NCI-H2196 treated with DMSO at 0.1 percent for 48 hours (cell line): ENCODE data around the gene CASTOR1.

Experiments used
- DNase-seq: peaks from one replicate; lab custom pipeline; 2025; ENCODE audit not compliant: unreplicated experiment; lab: John Stamatoyannopoulos, UW

Gene CASTOR1

DNA sequence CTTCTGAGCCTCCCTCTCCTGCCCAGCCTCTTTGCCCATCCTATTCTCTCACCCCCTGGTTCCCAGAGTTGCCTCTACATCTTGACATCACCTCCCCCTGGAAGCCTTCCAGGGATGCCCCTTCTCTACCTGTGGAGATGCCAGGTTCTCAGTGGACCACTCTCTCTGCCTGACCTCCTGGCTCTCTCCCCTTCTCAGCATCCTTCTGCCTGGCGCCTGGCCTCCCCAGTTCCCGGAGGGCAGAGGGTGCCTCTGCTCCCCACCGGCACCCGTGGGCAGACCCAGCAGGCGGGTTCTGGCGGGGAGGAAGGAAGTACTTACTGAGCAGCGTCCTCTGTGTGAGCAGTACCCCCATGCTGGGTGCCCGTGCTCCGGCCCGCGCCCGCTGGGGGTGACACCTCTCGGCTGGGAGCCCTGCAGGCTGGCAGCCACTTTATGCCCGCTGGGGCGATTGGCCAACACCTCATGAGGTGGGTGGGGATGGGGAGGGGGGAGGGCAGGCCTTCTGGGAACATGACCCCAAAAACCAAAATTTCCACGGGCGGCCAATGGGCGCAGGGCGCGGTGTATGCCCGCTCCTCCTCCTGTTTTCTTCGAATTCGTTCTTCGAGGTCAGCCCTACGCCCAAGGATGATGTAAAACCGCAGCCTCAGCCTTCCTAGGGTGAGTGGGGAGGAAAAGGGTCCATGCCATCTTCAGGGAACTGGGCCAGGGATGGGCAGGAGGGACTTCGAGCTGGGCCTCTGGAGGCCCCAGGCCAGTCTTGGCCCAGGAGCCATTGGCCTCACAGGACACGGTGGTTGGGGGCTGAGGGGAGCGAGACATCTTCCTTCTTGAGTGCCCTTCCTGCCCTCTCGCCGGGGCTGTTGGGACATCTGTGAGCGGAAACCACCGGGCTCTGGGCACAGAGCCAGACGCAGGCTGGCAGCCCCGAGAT lies 22.6 kb downstream of the CASTOR1 start, which contains the start of gene OSM:
TSS of gene OSM (minus strand) at position 407 of the 937 bp plus-strand sequence. CDS start at position 355, 52 bp downstream.
- DNase-seq = no peak

DNA sequence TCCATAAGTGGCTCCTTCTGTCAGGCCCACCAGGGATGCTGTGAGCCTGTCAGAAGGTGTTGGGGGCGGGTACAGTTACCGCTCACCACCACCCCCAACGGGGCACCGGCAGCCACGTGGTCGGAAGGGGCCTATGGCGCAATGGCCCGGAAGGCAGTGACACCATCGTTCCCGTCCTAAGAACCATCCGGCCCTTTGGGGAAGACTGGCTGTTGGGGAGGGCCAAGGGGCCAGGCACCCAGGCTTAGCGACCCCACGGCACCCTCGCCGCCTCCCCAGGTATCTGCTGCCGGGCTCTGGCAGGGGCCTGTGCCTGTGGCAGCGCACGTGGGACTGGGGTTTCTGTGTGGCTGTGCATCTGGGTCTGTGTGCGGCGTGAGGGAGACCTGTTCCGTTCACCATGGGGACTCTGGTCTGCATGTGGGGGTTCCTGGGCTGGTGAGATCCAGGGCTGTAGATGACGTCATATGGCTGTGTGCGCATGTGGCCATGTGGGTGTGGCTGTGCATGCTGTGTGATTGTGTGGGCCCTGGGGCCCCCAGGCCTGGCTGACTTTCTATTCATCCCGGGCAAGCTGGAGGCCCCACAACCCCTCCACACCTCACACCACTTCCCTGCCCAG lies 23.4 kb downstream of the CASTOR1 start:
- DNase-seq = no peak

DNA sequence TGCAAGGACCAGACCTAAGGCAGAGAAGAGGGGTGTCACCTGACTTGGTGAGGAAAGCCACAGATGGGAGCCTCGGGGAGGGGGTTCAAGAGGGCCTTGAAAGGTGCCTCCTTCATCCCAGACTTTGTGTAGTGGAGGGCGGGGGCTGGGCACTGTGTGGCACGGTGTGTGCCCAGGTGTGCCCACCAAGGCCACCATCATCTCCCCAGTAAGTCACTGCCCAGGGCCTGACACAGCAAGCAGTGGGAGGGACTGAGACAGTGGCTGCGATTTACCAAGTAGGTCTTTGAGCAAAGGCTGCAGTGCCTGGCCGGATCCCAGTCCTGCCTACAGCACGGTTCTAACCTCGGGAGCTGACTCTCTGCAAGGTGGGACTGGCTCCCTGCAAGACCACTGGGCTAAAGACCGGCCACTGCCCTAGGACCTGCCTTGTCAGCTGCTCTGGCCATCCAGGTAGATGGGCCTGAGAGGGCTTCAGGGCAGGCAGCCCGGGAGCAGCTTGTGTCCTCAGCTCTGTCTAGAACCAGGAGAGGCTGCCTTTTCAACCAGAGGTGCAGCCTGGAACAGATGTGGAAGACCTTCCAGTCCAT lies 24.1 kb downstream of the CASTOR1 start:
- no peak for DNase-seq

DNA sequence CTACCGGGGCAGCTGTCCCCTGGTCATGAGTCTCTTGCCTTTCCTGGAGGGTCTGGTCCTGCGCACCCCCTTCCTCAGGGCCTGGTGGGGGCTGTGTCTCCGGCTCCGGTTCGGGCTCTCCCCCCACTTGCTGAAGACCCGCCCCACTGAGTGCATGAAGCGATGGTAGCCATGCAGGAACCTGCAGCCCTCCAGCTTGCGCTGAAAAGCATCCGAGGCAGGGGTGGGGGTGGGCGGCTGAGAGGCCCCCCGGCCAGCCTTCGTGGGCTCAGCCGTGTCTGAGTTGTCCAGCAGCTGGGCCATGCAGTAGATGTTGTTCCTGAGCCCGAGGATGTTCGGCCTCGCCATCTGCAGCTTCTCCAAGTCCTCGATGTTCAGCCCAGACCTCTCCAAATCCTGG lies 25.4 kb downstream of the CASTOR1 start:
- DNase-seq = no peak

DNA sequence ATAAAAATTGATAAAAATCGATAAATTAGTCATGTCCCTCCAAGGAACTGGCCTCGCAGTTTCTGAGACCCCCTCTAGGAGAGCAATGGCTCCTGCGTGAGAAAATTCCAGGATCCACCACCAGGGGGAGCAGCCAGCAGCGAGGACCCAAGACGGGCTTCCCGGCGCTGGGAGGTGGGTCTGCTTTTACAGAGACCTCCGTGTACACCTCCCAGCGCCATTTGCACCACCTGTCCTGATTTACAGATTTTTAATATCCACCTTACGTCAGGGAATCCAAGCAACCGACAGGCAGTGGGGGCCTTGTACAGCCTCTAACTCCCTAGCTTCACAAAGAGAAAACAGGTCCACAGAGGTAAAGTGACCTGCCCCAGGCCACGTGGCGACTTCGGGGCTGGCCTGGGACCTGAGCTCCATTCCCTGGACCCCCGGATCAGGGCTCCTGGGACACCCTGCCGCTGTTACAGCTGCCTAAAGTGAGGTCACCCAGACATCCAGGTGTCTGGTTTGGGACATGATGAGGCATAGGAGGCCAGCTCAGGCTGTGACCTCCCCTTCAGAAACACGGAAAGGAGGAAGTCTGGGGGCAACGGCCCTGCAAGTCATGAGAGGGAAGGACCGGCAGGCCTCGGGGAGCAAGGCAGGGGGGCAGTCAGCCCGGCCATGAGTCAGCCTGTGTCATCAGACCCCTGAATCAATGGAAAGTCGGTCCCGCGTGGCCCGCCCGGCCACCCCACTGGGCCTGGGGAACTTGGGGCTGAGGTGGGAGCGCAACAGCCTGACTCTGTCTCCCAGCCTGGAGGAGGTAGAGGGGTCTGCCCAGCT lies 26.2 kb downstream of the CASTOR1 start:
- DNase-seq = no peak

DNA sequence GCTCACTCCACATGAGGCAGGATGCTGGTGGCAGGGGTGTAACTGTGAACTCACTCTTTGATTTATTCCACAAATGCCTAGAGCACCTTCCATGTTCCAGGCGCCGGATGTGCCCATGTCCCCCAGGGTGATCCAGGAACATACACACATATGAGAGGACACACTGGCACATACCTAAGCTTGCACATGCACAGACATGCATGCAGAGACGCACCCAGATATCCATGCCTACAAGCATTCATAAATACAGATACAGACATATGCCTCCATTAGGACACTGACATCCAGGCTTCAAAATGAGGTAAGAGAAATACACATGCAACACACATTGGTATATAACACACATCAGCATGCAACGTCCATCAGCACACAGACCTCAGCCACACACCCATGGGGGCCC lies 27.2 kb downstream of the CASTOR1 start:
- no peak for DNase-seq

DNA sequence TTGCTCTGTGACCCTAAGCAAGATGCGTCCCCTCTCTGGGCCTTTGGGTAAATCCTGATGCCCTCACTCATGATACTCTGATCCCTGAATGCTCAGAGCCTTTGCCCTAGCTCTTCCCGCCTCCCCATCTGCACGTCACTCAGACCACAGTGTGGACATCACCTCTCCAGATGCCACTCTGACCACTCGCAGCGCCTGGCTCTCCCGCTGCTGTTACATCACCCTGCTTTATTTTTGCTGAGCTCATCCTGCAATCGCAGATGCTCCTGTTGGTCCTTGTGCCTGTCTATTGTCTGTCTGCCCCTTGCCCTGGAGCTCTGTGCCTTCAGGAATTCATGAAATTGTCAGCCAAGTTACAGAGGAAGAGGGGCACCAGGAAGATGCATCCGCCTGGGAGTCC lies 28.2 kb downstream of the CASTOR1 start:
- no peak for DNase-seq

DNA sequence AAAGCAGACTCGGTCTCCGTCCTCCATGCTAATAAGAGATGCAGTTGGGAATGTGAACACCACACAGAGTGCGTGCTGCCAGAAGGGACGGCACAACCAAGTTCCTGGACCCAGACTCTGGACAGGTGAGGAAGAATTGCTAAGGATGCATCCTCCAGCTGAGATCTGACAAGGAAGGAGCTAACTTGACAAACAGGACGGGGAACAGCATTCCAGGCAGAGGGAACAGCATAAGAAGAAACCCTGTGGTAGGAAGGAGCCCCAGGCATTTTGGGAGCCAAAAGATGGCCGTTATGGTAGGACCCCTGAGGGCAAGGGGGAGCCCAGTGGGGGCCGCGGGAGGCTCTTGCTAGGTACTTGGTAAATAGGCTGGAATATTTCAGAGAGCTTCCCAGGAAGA lies 28.6 kb downstream of the CASTOR1 start:
- DNase-seq = no peak

DNA sequence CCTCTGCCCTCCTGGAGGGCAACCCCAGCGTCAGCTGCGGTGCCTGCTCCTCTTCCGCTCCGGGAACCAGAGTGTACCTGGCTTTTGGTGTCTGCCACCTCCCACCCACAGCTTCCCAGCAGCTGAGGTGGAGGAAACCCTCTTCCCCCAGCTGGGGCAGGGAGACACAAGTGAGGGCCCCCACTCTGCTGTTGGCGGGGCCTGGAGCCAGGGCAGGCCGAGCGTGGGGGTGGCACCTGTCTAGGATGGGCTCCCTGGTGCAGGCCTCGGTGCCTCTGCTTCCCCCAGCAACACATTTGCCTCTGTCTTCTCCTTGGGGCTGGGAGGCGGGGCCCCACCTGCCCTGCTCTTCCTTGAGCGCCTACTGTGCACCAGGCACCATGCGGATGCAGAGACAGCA lies 29.0 kb downstream of the CASTOR1 start:
- DNase-seq = no peak

DNA sequence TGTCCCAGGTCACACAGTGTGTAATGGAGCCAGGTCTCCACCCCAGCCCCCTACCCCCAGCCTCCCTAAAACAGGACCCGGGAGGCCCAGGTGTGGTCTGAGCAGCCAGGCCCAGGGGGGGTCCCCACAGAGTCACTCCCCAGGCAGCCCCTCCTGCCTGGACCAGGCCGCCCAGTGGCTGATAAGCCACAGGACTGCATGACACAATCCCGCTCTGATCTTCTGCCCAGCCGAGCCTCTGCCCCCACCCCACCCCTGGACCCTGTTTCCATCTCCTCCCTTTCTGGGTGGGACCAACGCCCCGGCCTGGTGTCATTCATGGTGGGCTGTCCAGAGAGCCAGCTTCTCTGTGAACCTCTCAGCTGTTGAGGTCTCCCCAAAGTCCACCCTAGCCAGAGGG lies 35.0 kb downstream of the CASTOR1 start:
- no peak for DNase-seq

DNA sequence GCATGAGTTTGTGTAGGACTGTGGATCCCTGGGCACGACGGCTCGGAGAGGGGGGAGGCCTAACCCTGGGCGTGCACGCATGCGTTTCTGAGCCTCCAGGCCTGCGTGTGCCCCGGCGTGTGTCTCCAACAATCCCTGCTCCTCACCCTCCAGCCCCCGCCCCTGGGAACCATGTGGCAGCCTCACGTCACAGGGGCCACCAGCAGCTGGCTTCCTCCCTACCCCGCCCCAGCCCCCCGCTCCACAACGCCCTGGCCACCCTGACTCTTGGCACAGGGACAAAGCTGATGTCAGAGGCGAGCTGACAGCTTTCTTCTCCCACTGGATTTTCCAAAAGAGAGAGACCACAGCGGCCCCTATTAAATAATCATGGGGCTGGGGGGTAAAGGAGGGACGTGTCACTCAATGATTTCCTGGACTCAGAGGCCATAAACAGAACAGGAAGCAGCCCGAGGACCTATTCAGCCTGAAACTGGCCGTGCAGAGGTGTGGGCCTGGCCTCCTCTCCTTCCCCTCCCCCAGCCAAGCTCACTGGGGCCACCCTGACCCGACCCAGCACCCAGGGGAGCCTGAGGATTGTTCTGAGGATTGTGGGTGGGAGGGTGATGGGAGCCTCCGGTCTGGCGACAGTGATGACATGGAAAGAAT lies 36.0 kb downstream of the CASTOR1 start:
- DNase-seq = peak; percentile 51

DNA sequence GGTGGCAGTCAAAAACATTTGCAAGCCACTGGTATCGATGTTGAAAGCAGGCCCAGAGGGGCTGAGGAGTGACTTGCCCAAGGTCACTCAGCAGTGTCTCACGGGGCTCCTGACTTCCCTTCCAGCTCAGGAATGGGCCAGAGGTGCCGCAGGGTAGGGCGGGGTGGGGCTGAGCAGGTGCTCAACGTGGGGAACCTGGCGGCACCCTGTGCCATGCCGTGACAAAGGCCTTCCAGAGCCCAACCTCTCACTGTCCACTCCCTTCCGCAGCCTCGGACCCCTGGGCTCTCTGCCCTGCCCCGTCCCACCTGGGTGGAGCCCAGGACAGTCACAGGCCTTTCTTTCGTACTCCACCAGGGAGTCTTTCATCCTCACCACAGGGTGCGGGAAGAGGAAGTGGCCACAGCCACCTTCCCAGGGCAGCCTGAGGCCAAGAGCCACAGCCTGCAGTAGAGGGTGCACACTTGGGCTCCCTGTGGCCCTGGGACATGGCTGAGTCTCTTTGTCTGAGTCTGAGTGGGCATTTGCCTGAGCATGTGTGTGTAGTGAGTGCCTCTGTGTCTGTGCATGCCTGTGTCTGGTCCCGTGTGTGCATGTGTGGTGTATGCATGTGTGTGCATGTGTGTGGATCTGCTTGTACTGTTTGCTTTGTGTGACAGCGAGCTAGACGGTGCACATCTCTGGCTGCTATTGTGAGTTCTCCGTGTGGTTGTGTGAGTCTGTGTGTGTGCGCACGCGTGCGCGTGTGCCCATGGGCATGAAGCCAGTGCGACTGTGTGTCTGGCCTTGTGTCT lies 36.7 kb downstream of the CASTOR1 start:
- DNase-seq = no peak

DNA sequence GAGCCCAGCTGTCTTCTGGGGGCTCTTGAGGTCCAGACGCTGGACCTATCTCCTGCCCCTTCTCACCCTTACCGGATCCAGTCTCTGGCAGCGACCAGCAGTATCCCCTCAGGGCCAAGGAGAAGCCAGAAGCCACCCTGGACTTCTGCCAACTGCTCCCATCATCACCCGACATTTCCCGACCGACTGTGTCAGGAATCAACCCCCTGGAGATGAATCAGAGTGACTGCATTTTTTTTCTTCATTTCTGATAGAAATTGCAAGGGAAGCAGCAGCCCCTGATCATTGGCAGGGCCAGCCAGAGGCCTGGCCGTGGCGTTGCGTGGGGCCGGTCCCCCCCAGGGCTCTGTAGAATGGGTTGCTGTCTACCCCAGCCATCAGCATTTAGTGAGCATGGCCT lies 37.6 kb downstream of the CASTOR1 start:
- no peak for DNase-seq

DNA sequence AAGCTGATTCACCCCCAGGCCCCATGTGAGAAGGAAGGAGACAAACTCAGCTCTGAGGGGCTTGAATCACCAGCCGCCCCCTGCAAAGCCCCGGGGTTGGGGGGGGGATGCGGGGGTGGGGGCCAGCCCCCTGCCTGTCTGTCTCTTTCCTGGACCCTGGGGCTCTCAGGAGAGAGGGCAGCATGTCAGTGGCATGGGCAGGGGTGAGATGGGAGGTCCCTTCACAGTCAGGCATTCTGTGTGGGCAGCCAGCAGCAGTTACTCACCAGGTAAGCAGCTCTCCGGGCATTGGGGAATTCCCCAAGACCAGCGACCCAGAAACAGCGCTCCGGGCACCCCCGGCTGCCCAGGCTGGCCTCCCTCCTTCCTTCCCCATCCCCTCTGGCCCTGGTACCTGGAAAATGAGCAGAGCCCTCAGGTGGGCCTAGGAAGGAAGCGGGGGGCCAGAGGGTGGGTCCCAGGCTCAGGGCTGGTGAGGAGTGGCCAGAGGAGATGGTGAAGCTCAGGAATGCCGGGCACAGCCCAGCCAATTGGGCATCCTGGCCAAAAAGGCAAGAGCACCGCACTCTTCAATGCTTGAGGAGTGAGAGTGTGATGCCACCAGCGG lies 38.5 kb downstream of the CASTOR1 start:
- DNase-seq = no peak

DNA sequence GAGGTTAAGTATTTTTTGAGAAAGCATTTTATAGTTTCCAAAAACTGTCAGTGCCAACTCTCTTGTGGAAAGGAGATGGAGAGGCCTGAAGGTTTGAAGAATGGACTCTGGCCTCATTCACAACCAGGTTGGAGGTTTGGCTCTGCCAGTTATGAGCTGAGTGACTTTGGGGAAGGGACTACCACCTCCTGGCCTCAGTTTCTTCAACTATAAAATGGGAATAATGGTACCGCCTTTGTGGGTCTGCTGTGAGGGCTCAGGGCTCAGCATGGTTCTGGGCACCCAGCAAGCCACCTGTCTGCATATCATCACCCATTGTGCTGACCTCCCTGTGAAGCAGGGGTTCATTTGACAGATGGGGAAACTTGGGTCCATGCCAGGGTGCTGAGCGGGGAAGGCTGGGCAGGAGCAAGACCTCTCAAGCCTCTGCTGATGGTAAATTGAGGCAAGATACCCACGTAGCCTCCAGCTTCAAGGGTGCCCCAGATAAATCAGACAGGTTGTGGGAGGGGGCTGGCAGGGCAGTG lies 39.2 kb downstream of the CASTOR1 start:
- no peak for DNase-seq

DNA sequence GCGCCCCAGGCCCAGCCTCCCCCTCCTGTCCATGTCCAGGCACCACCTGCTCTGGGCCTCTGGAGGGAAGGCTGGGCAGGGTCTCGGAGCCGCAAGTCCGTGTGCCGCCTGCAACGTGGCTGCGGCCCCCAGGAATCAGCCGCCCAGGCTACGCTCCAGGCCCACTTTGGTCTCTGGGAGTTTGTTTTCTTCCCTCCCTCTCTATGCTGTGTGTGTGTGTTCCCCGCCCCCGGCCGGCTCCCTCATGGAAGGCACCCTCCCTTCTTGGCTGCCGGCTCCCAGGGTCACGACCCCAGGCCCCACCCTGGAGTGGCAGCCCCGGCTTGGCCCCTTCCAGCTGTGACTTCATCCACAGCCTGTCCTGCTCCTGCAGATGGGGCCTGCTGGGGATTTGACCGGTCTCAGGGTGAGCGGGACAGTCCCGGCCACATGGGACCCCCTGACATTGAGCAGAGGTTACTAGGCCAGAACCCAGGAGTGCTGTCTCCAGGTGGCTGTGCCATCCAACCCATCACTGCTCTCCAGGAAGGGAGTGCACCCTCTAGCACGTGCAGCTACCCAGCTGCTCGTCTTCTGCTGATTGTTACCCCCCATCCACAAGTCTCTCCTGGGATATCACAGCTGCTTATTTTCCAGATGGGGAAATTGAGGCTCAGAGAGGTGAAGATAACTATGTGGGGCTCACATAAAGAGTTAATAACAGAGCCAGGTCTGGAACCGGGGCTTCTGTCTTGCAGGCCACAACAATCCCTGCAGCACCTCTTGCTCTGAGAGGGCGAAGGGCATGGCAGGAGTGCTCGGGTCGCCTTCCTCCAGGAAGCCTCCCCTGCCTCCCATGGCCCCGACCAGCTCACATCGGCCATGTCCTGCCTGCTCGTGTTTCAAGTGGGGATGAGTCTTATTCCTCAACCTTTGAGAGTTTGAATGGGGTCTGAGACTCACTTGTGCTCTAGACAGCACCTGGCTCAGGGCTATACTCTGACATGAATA lies 40.0 kb downstream of the CASTOR1 start:
- no peak for DNase-seq

DNA sequence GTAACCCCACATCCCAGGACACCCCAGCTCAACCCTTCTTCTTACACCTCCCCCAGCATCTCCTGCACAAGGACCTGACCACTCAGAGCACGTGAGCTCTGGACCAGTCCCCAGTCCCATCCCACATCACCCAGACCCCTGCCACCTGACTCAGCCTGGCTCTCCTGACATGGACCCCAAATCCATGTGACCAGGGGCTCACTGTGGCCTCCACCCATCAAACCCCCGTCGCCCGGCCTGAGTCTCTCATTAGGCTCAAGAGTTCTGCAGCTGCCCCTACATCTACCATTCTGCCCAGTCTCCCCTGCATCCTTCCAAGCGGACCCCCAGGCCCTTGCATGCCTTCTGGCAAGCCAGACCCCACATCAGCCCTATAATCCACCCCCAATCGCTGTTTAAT lies 40.8 kb downstream of the CASTOR1 start:
- DNase-seq = no peak

DNA sequence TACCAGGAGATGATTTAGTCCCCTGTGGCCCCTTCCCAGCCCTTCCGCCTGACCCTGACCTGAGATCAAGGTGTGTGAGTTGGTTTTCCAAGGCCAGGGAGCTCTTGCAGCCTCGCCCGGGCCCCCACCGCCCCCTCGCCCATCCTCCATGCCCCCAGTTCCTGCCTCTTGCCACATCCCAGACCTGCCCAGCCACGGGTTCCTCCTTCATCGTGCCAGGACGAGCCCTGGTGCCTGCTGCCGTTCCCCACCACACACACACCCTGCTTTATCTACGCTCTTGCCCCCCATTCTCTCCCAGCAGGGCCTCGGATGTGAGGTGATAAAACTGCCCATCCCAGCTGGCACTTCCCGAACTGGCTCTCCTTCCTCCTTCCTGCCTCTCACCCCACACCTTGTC lies 41.3 kb downstream of the CASTOR1 start:
- DNase-seq = no peak
